Memory B cell (primary cell): ENCODE data around the gene KRTAP21-2.
"Not testable (repeated sequence)": the region's sequence is repeated elsewhere in the genome, so short reads cannot be mapped to it uniquely, and the experiment has no call there.

Experiments used
- ATAC-seq: fragments of 150-1000 bp; cut with Tn5 transposase; 2 replicates; pipeline ENCODE4 v1.10.0; 2021; ENCODE audit warnings: low read depth, mild to moderate bottlenecking, moderate library complexity
- DNase-seq, 2 donors: peaks; one replicate each; pipeline ENCODE4 v3.0.0; 2022; ENCODE audit warnings: low spot score in 2 of 2
- H3K27ac Mint-ChIP-seq: one replicate; pipeline ENCODE4 v1.8.0; 2022; ENCODE audit warnings: mild to moderate bottlenecking, moderate library complexity, mixed read lengths
- H3K27me3 Mint-ChIP-seq: one replicate; pipeline ENCODE4 v1.8.0; 2022; ENCODE audit warnings: mixed read lengths
- H3K36me3 Mint-ChIP-seq: one replicate; pipeline ENCODE4 v1.8.0; 2022; ENCODE audit warnings: mild to moderate bottlenecking, mixed read lengths
- H3K4me1 Mint-ChIP-seq: one replicate; pipeline ENCODE4 v1.8.0; 2022; ENCODE audit warnings: mixed read lengths
- H3K4me3 Mint-ChIP-seq: one replicate; pipeline ENCODE4 v1.8.0; 2022; ENCODE audit warnings: mild to moderate bottlenecking, moderate library complexity, mixed read lengths
- H3K9me3 Mint-ChIP-seq: one replicate; pipeline ENCODE4 v1.8.0; 2022; ENCODE audit warnings: mixed read lengths

Gene KRTAP21-2

GRCh38 chr21:30747159-30747558 lies at the start of gene KRTAP21-2:
Gene KRTAP21-2 (minus strand): TSS chr21:30747259. CDS start chr21:30747202, 57 bp downstream.
- Mint-ChIP-seq H3K27ac (no peak within 1 kb of the TSS), H3K36me3 (no peaks in the 10 kb centered on the region), H3K9me3 (peaks cover 13% of the 10 kb centered on the region), H3K27me3 (no peaks in the 10 kb centered on the region), H3K4me1 (no peaks in the 10 kb centered on the region), H3K4me3 (no peak within 1 kb of the TSS)
- DNase-seq: no peak
- no peak for ATAC-seq

- no peak overlapping the region for H3K4me3 Mint-ChIP-seq
- H3K4me1 Mint-ChIP-seq: no peaks in the 10 kb centered on the region
- H3K9me3 Mint-ChIP-seq: no peaks in the 10 kb centered on the region
- H3K27me3 Mint-ChIP-seq: no peaks in the 10 kb centered on the region
- H3K27ac Mint-ChIP-seq: no peak overlapping the region
- DNase-seq: no peak
- no peak for ATAC-seq
- no peaks in the 10 kb centered on the region for H3K36me3 Mint-ChIP-seq
Observed at GRCh38 chr21:30793581-30794314, 46.7 kb upstream of the KRTAP21-2 start.

DNA sequence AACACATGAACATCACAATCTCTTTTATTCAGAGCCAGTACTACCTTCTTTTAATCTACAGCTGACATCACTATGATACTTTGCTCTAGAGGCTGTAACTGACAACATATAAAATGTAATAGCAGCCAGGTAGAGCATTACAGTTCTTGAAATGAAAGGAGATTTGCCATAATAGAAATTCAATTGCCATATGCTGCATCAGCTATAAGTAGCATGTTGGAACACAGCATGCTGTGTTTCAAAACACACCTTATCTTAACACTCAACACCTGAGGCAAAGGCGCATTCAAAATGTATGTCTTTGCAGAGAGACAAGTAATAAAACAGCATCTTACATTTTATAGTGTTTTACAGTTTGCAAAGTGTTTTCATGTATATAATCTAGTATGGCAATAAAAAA lies 32.2 kb upstream of the KRTAP21-2 start:
- Mint-ChIP-seq H3K4me3 (no peak overlapping the region), H3K36me3 (no peaks in the 10 kb centered on the region), H3K9me3 (peaks cover 4% of the 10 kb centered on the region), H3K27me3 (no peaks in the 10 kb centered on the region), H3K27ac (no peak overlapping the region), H3K4me1 (no peaks in the 10 kb centered on the region)
- DNase-seq (no peak), ATAC-seq (no peak)

GRCh38 chr21:30769724-30770431 lies 22.8 kb upstream of the KRTAP21-2 start:
- H3K27ac Mint-ChIP-seq: no peak overlapping the region
- DNase-seq: no peak
- H3K27me3 Mint-ChIP-seq: no peaks in the 10 kb centered on the region
- no peaks in the 10 kb centered on the region for H3K36me3 Mint-ChIP-seq
- H3K9me3 Mint-ChIP-seq: peaks cover under 1% of the 10 kb centered on the region
- no peak for ATAC-seq
- no peaks in the 10 kb centered on the region for H3K4me1 Mint-ChIP-seq
- H3K4me3 Mint-ChIP-seq: no peak overlapping the region

GRCh38 chr21:30760776-30761175 lies 13.7 kb upstream of the KRTAP21-2 start:
- ATAC-seq (no peak), DNase-seq (no peak)
- H3K4me1 Mint-ChIP-seq: no peaks in the 10 kb centered on the region
- no peaks in the 10 kb centered on the region for H3K27me3 Mint-ChIP-seq
- H3K4me3 Mint-ChIP-seq: no peak overlapping the region
- H3K9me3 Mint-ChIP-seq: peaks cover 8% of the 10 kb centered on the region
- no peak overlapping the region for H3K27ac Mint-ChIP-seq
- H3K36me3 Mint-ChIP-seq: no peaks in the 10 kb centered on the region

GRCh38 chr21:30758306-30758705 lies 11.2 kb upstream of the KRTAP21-2 start:
- H3K27me3 Mint-ChIP-seq: no peaks in the 10 kb centered on the region
- H3K4me1 Mint-ChIP-seq: no peaks in the 10 kb centered on the region
- ATAC-seq (no peak), DNase-seq (no peak)
- peaks cover 4% of the 10 kb centered on the region for H3K9me3 Mint-ChIP-seq
- no peak overlapping the region for H3K4me3 Mint-ChIP-seq
- no peak overlapping the region for H3K27ac Mint-ChIP-seq
- H3K36me3 Mint-ChIP-seq: no peaks in the 10 kb centered on the region

GRCh38 chr21:30755328-30755727 lies 8.3 kb upstream of the KRTAP21-2 start, which contains the start of gene KRTAP21-1:
Gene KRTAP21-1 (minus strand): TSS chr21:30755428. CDS start chr21:30755378, 50 bp downstream.
- not testable (repeated sequence) for ATAC-seq

DNA sequence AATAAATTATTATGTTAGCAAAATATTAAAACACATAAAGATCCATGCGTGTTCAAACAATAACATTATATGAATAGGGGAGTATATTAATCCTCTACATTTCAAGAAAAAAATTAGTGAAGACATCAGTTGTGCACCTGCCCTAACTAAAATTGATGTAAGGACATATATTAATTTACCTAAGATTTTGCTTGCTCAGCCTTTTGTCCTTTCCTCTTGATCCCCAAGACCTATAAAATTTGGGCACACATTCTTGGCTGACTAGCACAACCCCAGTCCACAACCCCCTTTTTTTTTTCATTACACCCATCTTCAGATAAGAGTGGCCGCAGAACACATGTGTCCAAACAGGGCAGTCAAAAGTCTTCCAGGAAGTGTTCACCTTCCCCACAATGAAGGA lies 6.6 kb downstream of the KRTAP21-2 start:
- Mint-ChIP-seq H3K4me1 (no peaks in the 10 kb centered on the region), H3K27ac (no peak overlapping the region), H3K27me3 (no peaks in the 10 kb centered on the region), H3K36me3 (no peaks in the 10 kb centered on the region), H3K9me3 (peaks cover 5% of the 10 kb centered on the region), H3K4me3 (no peak overlapping the region)
- ATAC-seq: no peak
- DNase-seq: no peak

More at GRCh38 chr21:30755328-30755727, 8.3 kb upstream of the KRTAP21-2 start, which contains the start of gene KRTAP21-1:
- not testable (repeated sequence) for H3K36me3 Mint-ChIP-seq, H3K4me3 Mint-ChIP-seq, H3K4me1 Mint-ChIP-seq, H3K27me3 Mint-ChIP-seq, H3K27ac Mint-ChIP-seq, DNase-seq, H3K9me3 Mint-ChIP-seq

DNA sequence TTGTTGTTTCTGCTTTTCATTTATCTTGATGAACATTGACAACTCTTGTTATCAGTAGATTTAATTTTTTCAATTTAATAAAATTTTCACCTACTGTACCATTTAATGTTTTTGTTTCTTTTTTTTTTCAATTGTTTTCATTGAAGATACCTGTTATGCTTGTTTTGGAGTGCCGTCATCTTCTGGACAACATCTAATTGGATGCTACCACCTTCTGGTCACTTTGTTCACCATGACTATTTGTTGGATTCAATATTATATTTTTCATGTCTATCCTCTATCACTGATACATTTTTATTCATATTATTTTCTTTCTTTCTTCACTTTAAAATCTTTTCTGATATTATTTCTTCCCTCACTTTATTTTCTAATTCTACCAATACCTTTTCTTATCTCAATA lies 14.0 kb downstream of the KRTAP21-2 start:
- ATAC-seq: no peak
- peaks cover 6% of the 10 kb centered on the region for H3K9me3 Mint-ChIP-seq

DNA sequence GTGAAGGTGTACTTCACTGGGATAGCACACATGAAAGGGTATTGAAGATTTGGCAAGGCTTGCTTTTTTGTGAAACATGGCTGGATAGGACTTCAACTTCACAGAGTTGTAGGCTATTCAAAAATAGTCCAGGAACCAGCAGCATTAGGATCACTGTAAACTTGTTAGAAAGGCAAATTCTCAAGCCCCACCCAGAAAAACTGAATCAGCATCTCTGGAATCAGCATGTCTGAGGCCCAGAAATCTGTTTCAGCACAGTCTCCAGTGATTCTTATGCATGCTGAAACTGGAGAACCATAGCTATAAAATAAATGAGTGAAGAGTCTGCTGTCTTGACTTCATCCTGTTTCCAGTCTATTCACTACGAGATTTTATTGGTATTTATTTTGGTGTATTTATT lies 20.3 kb downstream of the KRTAP21-2 start:
- Mint-ChIP-seq H3K27ac (no peak overlapping the region), H3K36me3 (peaks cover 2% of the 10 kb centered on the region), H3K4me3 (no peak overlapping the region), H3K27me3 (peaks cover 3% of the 10 kb centered on the region), H3K9me3 (peaks cover 16% of the 10 kb centered on the region), H3K4me1 (no peaks in the 10 kb centered on the region)
- no peak for ATAC-seq
- DNase-seq: no peak

More for the DNA sequence above, 14.0 kb downstream of the KRTAP21-2 start:
- Mint-ChIP-seq H3K27me3 (no peaks in the 10 kb centered on the region), H3K27ac (no peak overlapping the region), H3K4me3 (no peak overlapping the region), H3K36me3 (no peaks in the 10 kb centered on the region), H3K4me1 (no peaks in the 10 kb centered on the region)
- no peak for DNase-seq

DNA sequence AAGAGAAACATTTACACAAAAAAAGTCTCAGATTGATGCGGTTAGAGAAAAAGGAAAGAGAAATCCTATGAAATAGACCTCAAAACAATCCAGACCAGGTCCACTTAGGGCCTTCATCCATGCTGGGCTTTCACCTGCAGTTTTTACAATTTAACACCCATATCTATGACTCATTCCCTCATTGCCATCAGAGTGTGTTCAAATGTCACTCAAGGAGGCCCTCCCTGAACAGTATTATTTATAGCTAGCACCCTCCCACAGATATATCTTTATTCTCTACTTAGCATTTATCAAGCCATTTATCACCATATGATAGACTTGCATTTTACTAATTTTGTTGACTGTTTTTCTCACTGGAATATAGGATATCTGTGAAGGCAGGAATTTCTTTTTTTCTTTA lies 27.7 kb downstream of the KRTAP21-2 start:
- Mint-ChIP-seq H3K27ac (no peak overlapping the region), H3K36me3 (no peaks in the 10 kb centered on the region), H3K4me1 (no peaks in the 10 kb centered on the region), H3K9me3 (peaks cover 5% of the 10 kb centered on the region), H3K27me3 (no peaks in the 10 kb centered on the region), H3K4me3 (no peak overlapping the region)
- DNase-seq (no peak), ATAC-seq (no peak)

- H3K4me1 Mint-ChIP-seq: no peaks in the 10 kb centered on the region
- H3K27me3 Mint-ChIP-seq: no peaks in the 10 kb centered on the region
- H3K9me3 Mint-ChIP-seq: peaks cover 4% of the 10 kb centered on the region
- H3K27ac Mint-ChIP-seq: no peak within 1 kb of the TSS
- no peak for ATAC-seq
- no peak for DNase-seq
- H3K4me3 Mint-ChIP-seq: no peak within 1 kb of the TSS
- no peaks in the 10 kb centered on the region for H3K36me3 Mint-ChIP-seq
Observed at GRCh38 chr21:30718239-30718909, 28.7 kb downstream of the KRTAP21-2 start, which contains the start of gene KRTAP21-3. Gene KRTAP21-3 (minus strand): TSS chr21:30718777. CDS start chr21:30718759, 18 bp downstream.

- no peak overlapping the region for H3K27ac Mint-ChIP-seq
- no peak overlapping the region for H3K4me3 Mint-ChIP-seq
- no peaks in the 10 kb centered on the region for H3K27me3 Mint-ChIP-seq
- H3K9me3 Mint-ChIP-seq: peaks cover 2% of the 10 kb centered on the region
- no peaks in the 10 kb centered on the region for H3K4me1 Mint-ChIP-seq
- ATAC-seq (no peak), DNase-seq (no peak)
- no peaks in the 10 kb centered on the region for H3K36me3 Mint-ChIP-seq
Observed at GRCh38 chr21:30717105-30717504, 30.0 kb downstream of the KRTAP21-2 start.

DNA sequence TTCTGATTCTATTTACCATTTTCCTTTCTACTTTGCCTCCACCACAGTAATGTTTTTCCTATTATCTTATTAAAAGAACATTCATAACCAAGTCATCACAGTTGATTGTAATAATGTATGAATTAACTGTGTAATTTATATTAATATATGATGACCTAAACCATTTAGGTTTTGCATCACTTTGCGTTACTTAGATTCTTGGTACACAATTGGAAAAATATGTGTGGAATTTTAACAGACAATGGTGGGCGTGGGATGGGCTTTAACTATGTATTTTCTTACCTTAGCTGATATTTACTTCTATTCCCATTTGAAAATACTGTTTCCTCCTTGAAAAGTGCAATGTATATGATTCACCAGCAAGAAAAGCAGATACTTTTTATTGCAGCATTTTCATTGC lies 32.1 kb downstream of the KRTAP21-2 start:
- no peak overlapping the region for H3K27ac Mint-ChIP-seq
- peaks cover 6% of the 10 kb centered on the region for H3K9me3 Mint-ChIP-seq
- no peak for ATAC-seq
- no peaks in the 10 kb centered on the region for H3K4me1 Mint-ChIP-seq
- no peaks in the 10 kb centered on the region for H3K27me3 Mint-ChIP-seq
- H3K4me3 Mint-ChIP-seq: no peak overlapping the region
- no peaks in the 10 kb centered on the region for H3K36me3 Mint-ChIP-seq
- no peak for DNase-seq
